SK-MEL-5 (cell line): ENCODE data around the gene TDRD10. TPM values are rescaled to one million over a fixed set of nuclear protein-coding genes. Genes with fewer than 3 reads are reported as not detected.
"Not testable (repeated sequence)": the region's sequence is repeated elsewhere in the genome, so short reads cannot be mapped to it uniquely, and the experiment has no call there.

Source experiments
- DNase-seq: peaks from one replicate; pipeline ENCODE4 v3.0.0-alpha.2; 2016; ENCODE audit warnings: low read depth, low spot score
- in situ Hi-C: cut with HindIII; loops from 2 replicates; pipeline ENCODE4 v1.10.0; 2016; ENCODE audit warnings: low sequenced_read_pairs, high pct_unique_total_duplicates, low pct_unique_long_range_greater_than_20kb
- total RNA-seq: library from RNA; depleted of rRNA; stranded (reverse); fragments of >200 nt; shearing (Covaris generic); gene quantifications from 2 replicates; pipeline ENCODE4 v1.2.3, GENCODE V29; 2014

TDRD10 gene
- total RNA-seq, 1 experiment from 2014 or later = not detected

GRCh38 chr1:154474802-154475201 is 27.2 kb upstream of the TDRD10 start:
- in situ Hi-C loops = no loop called here
- peak; percentile 97 for DNase-seq

- DNase-seq = no peak
- in situ Hi-C loops = no loop called here
Measured at GRCh38 chr1:154476791-154477190, 25.2 kb upstream of the TDRD10 start.

GRCh38 chr1:154478013-154478412 is 24.0 kb upstream of the TDRD10 start:
- in situ Hi-C loops = no loop called here
- peak; percentile 3 for DNase-seq

GRCh38 chr1:154478639-154479038 is 23.4 kb upstream of the TDRD10 start:
- in situ Hi-C loops = no loop called here
- peak; percentile 44 for DNase-seq

GRCh38 chr1:154479764-154480421 is 22.1 kb upstream of the TDRD10 start:
- peak; percentile 99 for DNase-seq
- in situ Hi-C loops = no loop called here

GRCh38 chr1:154481053-154481452 is 21.0 kb upstream of the TDRD10 start:
- in situ Hi-C loops = no loop called here
- DNase-seq = peak; percentile 11

GRCh38 chr1:154483941-154484803 is 17.8 kb upstream of the TDRD10 start:
- DNase-seq = no peak
- in situ Hi-C loops = no loop called here

- in situ Hi-C loops = no loop called here
- DNase-seq = no peak
Measured at GRCh38 chr1:154485106-154485505, 16.9 kb upstream of the TDRD10 start.

GRCh38 chr1:154485910-154486496 is 16.0 kb upstream of the TDRD10 start:
- in situ Hi-C loops = no loop called here
- no peak for DNase-seq

GRCh38 chr1:154486756-154487155 is 15.3 kb upstream of the TDRD10 start:
- in situ Hi-C loops, DNase-seq: not testable (repeated sequence)

- no peak for DNase-seq
- in situ Hi-C loops = no loop called here
Measured at GRCh38 chr1:154488922-154489321, 13.1 kb upstream of the TDRD10 start.

- DNase-seq = no peak
- in situ Hi-C loops = no loop called here
Measured at GRCh38 chr1:154489695-154490274, 12.2 kb upstream of the TDRD10 start.

- DNase-seq = no peak
- in situ Hi-C loops = no loop called here
Measured at GRCh38 chr1:154490317-154490716, 11.7 kb upstream of the TDRD10 start.

- no peak for DNase-seq
- in situ Hi-C loops = no loop called here
Measured at GRCh38 chr1:154492115-154492514, 9.9 kb upstream of the TDRD10 start.

- in situ Hi-C loops = no loop called here
- DNase-seq = no peak
Measured at GRCh38 chr1:154493276-154493675, 8.7 kb upstream of the TDRD10 start.

- in situ Hi-C loops = no loop called here
- DNase-seq = no peak
Measured at GRCh38 chr1:154495496-154496273, 6.3 kb upstream of the TDRD10 start.

- in situ Hi-C loops = no loop called here
- no peak for DNase-seq
Measured at GRCh38 chr1:154496383-154496782, 5.6 kb upstream of the TDRD10 start.
